ENCODE results near the gene SELENOH. TPM values are rescaled to one million over a fixed set of nuclear protein-coding genes. Genes with fewer than 3 reads are reported as not detected.

The SELENOH gene
- total and polyA plus RNA-seq, 9 of the 15 experiments (the other 6 are each of a cell fraction or from before 2014, with no cell fraction given), result 16.6 to 299 (median 118) TPM

- ATAC-seq (peak; percentile 64), DNase-seq (ENCODE audit: extremely low read depth in 1 of 4, low spot score in 3 of 4) (peak in 2 of 4 experiments; percentile 46 to 52), FAIRE-seq (no peak)
- BruUV-seq (replicated peaks), result TSS peak; percentile 81
- H3K36me3 ChIP-seq (ENCODE audit: control insufficient read depth, insufficient read depth, low read length), result peaks cover 4% of the 10 kb centered on the region; the same call in 1 of the 3 replicates
- TF ChIP-seq BACH1 (tag; IDR thresholded peaks at IDR 0.05) (0 out of 2 replicates have a peak, but pooled peaks have one; percentile 42), RBFOX2 (IDR thresholded peaks at IDR 0.05; ENCODE audit: low read depth, low read length) (peak; percentile 56), MLLT1 (IDR thresholded peaks at IDR 0.05) (peak; percentile 9 to 34; a peak in 3 of 4 replicates), FOXK2 (conservative IDR thresholded peaks at IDR 0.05 in 1 of 2, IDR thresholded peaks at IDR 0.05 in 1 of 2; ENCODE audit: low read depth in 2 of 2) (0 out of 4 replicates have a peak, but pooled peaks of 1 of the 2 experiments have one; percentile 9), CBFA2T2 (conservative IDR thresholded peaks at IDR 0.05) (0 out of 2 replicates have a peak, but pooled peaks have one; percentile 6), JUND (IDR thresholded peaks at IDR 0.05; ENCODE audit: borderline replicate concordance, low read depth, low read length) (no peak), JUND (tag; IDR thresholded peaks at IDR 0.05; ENCODE audit: borderline replicate concordance, low read depth, low read length) (no peak)
- POLR2A ChIA-PET, result interaction anchor here (0.5 to 6.2 kb wide), 11 partner anchors 8 to 846 kb away, joined by 3 to 88 read pairs (median 4); partner anchors contain the start of genes BTBD18, MED19, SELENOH and TMX2
- peak overlapping the region; percentile 89 for H2AFZ ChIP-seq (ENCODE audit: low read depth, low read length)
- H3K9ac ChIP-seq (ENCODE audit: insufficient read depth in 1 of 2, low read depth in 2 of 2, low read length in 2 of 2), result peak overlapping the region; percentile 86 to 95
- peak overlapping the region; percentile 81 for H3K4me2 ChIP-seq (ENCODE audit: insufficient read depth, low read length)
- in situ Hi-C loops (cut with MboI) (no loop called here), intact Hi-C loops (cut with micrococcal nuclease) (loop anchor here (2.0 to 5.0 kb wide), 2 partner anchors 16 to 35 kb away; no protein-coding TSS in a partner anchor)
- H3K4me3 ChIP-seq, result peak overlapping the region; percentile 62
- 0% methylated on average over 9 of the region's 9 CpGs for WGBS (ENCODE audit: insufficient coverage, low coverage, missing lambda C conversion rate)
- H3K9me1 ChIP-seq (ENCODE audit: control insufficient read depth, insufficient read depth, low read length), result no peaks in the 10 kb centered on the region
- H3K4me1 ChIP-seq (replicated peaks in 1 of 2; ENCODE audit: control insufficient read depth in 2 of 2, insufficient read depth in 2 of 2, low read length in 2 of 2), result peaks cover 7 to 22% of the 10 kb centered on the region in 2 experiments; a peak in 4 of 5 replicates
- peaks cover 7% of the 10 kb centered on the region for H4K20me1 ChIP-seq (replicated peaks; ENCODE audit: control insufficient read depth, insufficient read depth, low read length)
- H3K27ac ChIP-seq (ENCODE audit: extremely low read depth, low read depth, low read length), result peak overlapping the region; percentile 95
- peaks cover 57% of the 10 kb centered on the region for H3K79me2 ChIP-seq (ENCODE audit: control insufficient read depth, insufficient read depth, low read length)
- no peaks in the 10 kb centered on the region for H3K27me3 ChIP-seq (ENCODE audit: control insufficient read depth in 2 of 2, insufficient read depth in 2 of 2, low read length in 2 of 2)
- CTCF ChIA-PET (ENCODE audit: low intra/inter-chr PET ratio), result no interaction called here
- H3K9me3 ChIP-seq (replicated peaks; ENCODE audit: control insufficient read depth, insufficient read depth, low read depth, low read length), result no peaks in the 10 kb centered on the region
Measured at GRCh38 chr11:57762235-57762861, 21.1 kb downstream of the SELENOH start.

All from K562 (cell line).